Osteoblast (primary cell): ENCODE data around the gene CIT. TPM values are rescaled to one million over a fixed set of nuclear protein-coding genes. Genes with fewer than 3 reads are reported as not detected.

Experiments
- DNase-seq: peaks from one replicate; pipeline ENCODE4 v3.0.0; 2011; ENCODE audit warnings: low spot score, mixed read lengths; ENCODE audit not compliant: insufficient read length; ENCODE audit errors: missing footprints
- H2AFZ ChIP-seq: 2 replicates; pipeline ENCODE4 v1.6.0; 2011; ENCODE audit warnings: mild to moderate bottlenecking, low read length
- H3K27ac ChIP-seq: 2 replicates; pipeline ENCODE4 v1.5.1; 2011; ENCODE audit warnings: mild to moderate bottlenecking, low read depth, low read length, moderate library complexity
- H3K27me3 ChIP-seq: 2 replicates; pipeline ENCODE4 v1.6.0; 2012; ENCODE audit warnings: mild to moderate bottlenecking, control low read depth, inconsistent platforms, low read length, moderate library complexity; ENCODE audit not compliant: insufficient read depth
- H3K36me3 ChIP-seq: 2 replicates; pipeline ENCODE4 v1.5.1; 2011; ENCODE audit warnings: mild to moderate bottlenecking, low read length, control low read depth, moderate library complexity; ENCODE audit not compliant: insufficient read depth
- H3K4me1 ChIP-seq: 2 replicates; pipeline ENCODE4 v1.5.1; 2011; ENCODE audit warnings: mild to moderate bottlenecking, low read length, control low read depth, moderate library complexity; ENCODE audit not compliant: insufficient read depth
- H3K4me2 ChIP-seq: 2 replicates; pipeline ENCODE4 v1.6.0; 2011; ENCODE audit warnings: mild to moderate bottlenecking, low read length; ENCODE audit not compliant: insufficient read depth
- H3K4me3 ChIP-seq: fragments of 200-600 bp; sonication (generic); 3 replicates; pipeline ENCODE4 v1.5.1; 2012; ENCODE audit warnings: mild to moderate bottlenecking, low read length, inconsistent platforms; ENCODE audit not compliant: insufficient read depth
- H3K79me2 ChIP-seq: 2 replicates; pipeline ENCODE4 v1.6.0; 2012; ENCODE audit warnings: mild to moderate bottlenecking, low read length, control low read depth, inconsistent platforms; ENCODE audit not compliant: insufficient read depth
- H3K9me3 ChIP-seq: 2 replicates; pipeline ENCODE4 v1.5.1; 2011; ENCODE audit warnings: low read depth, low read length, control low read depth
- H4K20me1 ChIP-seq: 2 replicates; pipeline ENCODE4 v1.6.0; 2012; ENCODE audit warnings: mild to moderate bottlenecking, low read length, control low read depth; ENCODE audit not compliant: insufficient read depth
- total RNA-seq: library from RNA; depleted of rRNA; stranded (reverse); fragments of >200 nt; gene quantifications from 2 replicates; pipeline ENCODE4 v1.2.3, GENCODE V29; 2012
- TF ChIP-seq, protein P1 (sequence below): IDR thresholded peaks from 2 replicates; pipeline ENCODE4 v1.5.1; 2011; ENCODE audit warnings: mild to moderate bottlenecking, low read depth, low read length, moderate library complexity; ENCODE audit errors: extremely low read depth

CIT gene
- total RNA-seq, 1 donor, result 10.1 TPM

DNA sequence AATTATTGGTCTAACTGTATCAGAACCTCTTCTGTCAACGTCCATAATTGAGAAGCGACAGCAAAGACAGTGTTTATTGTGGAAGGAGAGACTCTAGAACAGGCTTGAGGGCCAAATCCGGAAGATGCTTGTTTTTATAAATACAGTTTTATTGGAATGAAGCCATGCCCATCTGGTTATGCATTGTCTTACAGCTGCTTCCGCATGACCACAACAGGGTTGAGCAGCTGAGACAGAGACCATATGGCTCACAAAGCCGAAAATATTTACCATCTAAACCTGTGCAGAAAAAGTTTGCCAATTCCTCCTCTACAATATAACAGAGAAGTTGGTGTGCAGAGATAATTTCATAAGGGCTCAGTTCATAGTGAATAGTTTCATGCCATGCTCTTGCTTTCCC is 184.7 kb downstream of the CIT start:
- peak; percentile 37 for DNase-seq
- Histone ChIP-seq H3K27ac (peak overlapping the region; percentile 88), H3K27me3 (no peaks in the 10 kb centered on the region), H2AFZ (no peak overlapping the region), H3K4me2 (peak overlapping the region; percentile 74), H4K20me1 (peaks cover 6% of the 10 kb centered on the region), H3K4me3 (no peak overlapping the region), H3K36me3 (peaks cover 3% of the 10 kb centered on the region), H3K9me3 (no peaks in the 10 kb centered on the region), H3K4me1 (peaks cover 29% of the 10 kb centered on the region), H3K79me2 (no peaks in the 10 kb centered on the region)
- TF ChIP-seq, protein P1, sequence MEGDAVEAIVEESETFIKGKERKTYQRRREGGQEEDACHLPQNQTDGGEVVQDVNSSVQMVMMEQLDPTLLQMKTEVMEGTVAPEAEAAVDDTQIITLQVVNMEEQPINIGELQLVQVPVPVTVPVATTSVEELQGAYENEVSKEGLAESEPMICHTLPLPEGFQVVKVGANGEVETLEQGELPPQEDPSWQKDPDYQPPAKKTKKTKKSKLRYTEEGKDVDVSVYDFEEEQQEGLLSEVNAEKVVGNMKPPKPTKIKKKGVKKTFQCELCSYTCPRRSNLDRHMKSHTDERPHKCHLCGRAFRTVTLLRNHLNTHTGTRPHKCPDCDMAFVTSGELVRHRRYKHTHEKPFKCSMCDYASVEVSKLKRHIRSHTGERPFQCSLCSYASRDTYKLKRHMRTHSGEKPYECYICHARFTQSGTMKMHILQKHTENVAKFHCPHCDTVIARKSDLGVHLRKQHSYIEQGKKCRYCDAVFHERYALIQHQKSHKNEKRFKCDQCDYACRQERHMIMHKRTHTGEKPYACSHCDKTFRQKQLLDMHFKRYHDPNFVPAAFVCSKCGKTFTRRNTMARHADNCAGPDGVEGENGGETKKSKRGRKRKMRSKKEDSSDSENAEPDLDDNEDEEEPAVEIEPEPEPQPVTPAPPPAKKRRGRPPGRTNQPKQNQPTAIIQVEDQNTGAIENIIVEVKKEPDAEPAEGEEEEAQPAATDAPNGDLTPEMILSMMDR, result no peak

DNA sequence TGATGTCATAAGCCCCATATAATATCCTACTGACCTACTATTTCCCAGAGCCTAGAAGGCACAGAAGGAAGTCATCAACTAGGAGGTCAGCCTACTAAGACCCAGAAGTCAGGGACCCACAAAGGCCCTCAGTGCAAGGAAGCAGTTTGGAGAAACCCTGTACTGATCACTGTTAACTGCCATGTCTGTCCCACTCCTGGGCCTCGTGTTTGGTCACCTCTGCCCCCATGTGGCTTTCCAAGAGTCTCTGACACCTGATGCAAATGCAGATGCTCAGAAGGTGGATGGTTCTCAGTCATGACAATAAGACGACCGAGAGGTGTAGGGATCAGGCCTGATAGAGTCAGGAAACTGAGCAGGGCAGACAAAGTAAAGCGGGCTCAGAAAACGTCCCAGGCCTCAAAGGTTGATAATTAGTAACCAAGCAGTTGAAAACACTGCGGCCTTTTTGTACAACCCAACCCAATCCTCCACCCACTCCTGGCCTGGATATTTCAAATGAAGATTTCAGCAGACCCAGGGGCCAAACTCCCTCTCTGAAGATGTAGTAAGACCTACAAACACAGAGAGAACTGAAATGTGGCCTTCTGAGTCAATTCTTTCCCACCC is 185.8 kb downstream of the CIT start:
- Histone ChIP-seq H3K9me3 (no peaks in the 10 kb centered on the region), H3K36me3 (no peaks in the 10 kb centered on the region), H3K4me3 (no peak overlapping the region), H2AFZ (peak overlapping the region; percentile 30), H3K4me1 (peaks cover 29% of the 10 kb centered on the region), H3K79me2 (no peaks in the 10 kb centered on the region), H3K4me2 (no peak overlapping the region), H3K27me3 (no peaks in the 10 kb centered on the region), H3K27ac (no peak overlapping the region), H4K20me1 (peaks cover 6% of the 10 kb centered on the region)
- DNase-seq, result no peak
- TF ChIP-seq, protein P1, result no peak

DNA sequence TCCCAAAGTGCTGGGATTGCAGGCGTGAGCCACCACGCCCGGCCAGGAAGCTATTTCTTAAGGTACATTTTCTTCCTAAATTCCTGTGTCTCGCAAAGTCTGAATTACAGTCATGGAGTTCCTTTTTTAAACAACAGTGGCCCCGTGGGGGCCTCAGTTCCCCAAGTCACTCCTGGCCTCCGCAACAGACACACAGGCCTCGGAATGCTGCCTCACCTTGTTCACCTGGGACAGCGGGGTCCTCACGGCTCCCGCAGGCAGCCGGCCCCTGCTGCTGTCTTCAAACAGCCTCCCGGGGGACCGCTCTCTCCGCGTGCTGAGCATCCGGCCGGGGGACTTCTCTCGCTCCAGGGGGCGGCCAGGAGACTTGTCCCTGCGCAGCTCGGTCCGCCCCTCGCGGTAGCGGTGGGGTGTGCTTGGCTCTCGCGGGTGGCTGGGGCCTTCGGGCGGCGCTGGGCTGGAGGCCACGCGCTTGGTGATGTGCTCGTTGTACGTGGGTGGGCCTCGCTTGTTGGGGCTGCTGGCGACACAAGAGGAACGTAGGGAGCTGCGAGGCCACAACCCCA is 187.1 kb downstream of the CIT start:
- TF ChIP-seq, protein P1, result no peak
- Histone ChIP-seq H4K20me1 (peaks cover 6% of the 10 kb centered on the region), H3K4me3 (no peak overlapping the region), H3K4me1 (peaks cover 29% of the 10 kb centered on the region), H3K4me2 (no peak overlapping the region), H3K36me3 (no peaks in the 10 kb centered on the region), H3K9me3 (no peaks in the 10 kb centered on the region), H2AFZ (no peak overlapping the region), H3K79me2 (no peaks in the 10 kb centered on the region), H3K27ac (no peak overlapping the region), H3K27me3 (no peaks in the 10 kb centered on the region)
- DNase-seq, result peak; percentile 10

DNA sequence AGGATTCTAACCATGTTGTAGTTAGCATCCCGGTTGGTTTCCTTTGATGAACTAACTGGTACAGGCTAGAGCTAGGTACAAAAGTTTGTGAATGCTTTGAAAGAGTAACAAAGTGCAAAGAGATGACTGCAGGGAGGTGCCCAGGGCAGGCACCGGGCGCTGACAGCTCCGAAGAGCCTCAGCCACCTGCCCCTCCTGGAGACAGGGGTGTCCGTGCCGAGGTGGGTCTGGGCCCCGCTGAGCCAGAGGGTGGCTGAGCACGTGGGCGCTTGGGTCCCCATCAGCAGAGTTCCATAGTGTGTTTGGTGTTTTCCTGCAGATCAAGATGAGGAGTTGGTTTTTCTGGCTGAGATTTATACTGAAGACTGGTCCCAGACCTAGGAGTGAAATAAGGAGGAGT is 189.2 kb downstream of the CIT start:
- H3K27me3 ChIP-seq, result no peaks in the 10 kb centered on the region
- DNase-seq, result peak; percentile 55

More for the DNA sequence above, 189.2 kb downstream of the CIT start:
- H3K9me3 ChIP-seq, result no peaks in the 10 kb centered on the region
- TF ChIP-seq, protein P1, result no peak
- no peaks in the 10 kb centered on the region for H3K36me3 ChIP-seq
- H3K27ac ChIP-seq, result no peak overlapping the region
- no peak overlapping the region for H3K4me2 ChIP-seq
- H3K4me3 ChIP-seq, result no peak overlapping the region
- peaks cover under 1% of the 10 kb centered on the region for H4K20me1 ChIP-seq
- H2AFZ ChIP-seq, result no peak overlapping the region
- no peaks in the 10 kb centered on the region for H3K79me2 ChIP-seq
- H3K4me1 ChIP-seq, result peaks cover 37% of the 10 kb centered on the region
